ENCODE data around the gene TMEM109.

DNA sequence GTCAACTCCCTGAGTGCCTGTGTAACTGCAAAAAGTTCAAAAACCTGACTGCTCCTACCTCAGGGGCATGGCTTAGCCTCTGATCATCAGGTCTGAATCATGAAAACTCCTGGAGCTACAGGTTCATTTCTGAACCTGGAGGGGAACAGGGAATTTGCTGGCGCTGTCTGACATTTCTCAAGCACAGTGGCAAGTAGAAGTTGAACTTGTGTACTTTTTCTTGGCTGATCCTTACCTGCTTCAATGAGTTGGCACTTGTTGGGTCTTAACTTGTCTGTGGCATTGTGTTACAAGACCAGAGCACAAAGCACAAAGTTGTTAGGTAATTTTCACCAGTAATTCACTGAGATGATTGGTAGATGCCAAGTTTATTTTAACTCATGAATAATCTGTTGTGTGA, 3.3 kb downstream of the TMEM109 start:
- TF ChIP-seq, protein P1, sequence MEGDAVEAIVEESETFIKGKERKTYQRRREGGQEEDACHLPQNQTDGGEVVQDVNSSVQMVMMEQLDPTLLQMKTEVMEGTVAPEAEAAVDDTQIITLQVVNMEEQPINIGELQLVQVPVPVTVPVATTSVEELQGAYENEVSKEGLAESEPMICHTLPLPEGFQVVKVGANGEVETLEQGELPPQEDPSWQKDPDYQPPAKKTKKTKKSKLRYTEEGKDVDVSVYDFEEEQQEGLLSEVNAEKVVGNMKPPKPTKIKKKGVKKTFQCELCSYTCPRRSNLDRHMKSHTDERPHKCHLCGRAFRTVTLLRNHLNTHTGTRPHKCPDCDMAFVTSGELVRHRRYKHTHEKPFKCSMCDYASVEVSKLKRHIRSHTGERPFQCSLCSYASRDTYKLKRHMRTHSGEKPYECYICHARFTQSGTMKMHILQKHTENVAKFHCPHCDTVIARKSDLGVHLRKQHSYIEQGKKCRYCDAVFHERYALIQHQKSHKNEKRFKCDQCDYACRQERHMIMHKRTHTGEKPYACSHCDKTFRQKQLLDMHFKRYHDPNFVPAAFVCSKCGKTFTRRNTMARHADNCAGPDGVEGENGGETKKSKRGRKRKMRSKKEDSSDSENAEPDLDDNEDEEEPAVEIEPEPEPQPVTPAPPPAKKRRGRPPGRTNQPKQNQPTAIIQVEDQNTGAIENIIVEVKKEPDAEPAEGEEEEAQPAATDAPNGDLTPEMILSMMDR (IDR thresholded peaks at IDR 0.05), result no peak
- no peak for TF ChIP-seq POLR2A (IDR thresholded peaks at IDR 0.05)
- no peak for TF ChIP-seq POLR2AphosphoS5 (IDR thresholded peaks at IDR 0.05)
